Measurements from ENCODE around the gene SIPA1. TPM values are rescaled to one million over a fixed set of nuclear protein-coding genes. Genes with fewer than 3 reads are reported as not detected.

The SIPA1 gene
- total and polyA plus RNA-seq, 9 of the 15 experiments (the other 6 are each of a cell fraction or from before 2014, with no cell fraction given), result 0.25 to 85.8 (median 16.8) TPM

- TF ChIP-seq NFIC (IDR thresholded peaks at IDR 0.05) (peak; percentile 17; the same call in 1 of the 2 replicates), ZEB2 (IDR thresholded peaks at IDR 0.05) (no peak), ZBTB1 (CRISPR knock-in tag; IDR thresholded peaks at IDR 0.05; ENCODE audit: borderline replicate concordance, low read depth) (no peak), ZBTB40 (IDR thresholded peaks at IDR 0.05) (no peak), ZBTB40 (CRISPR knock-in tag; IDR thresholded peaks at IDR 0.05) (no peak), NKRF (IDR thresholded peaks at IDR 0.05; ENCODE audit: borderline replicate concordance) (no peak), ZNF311 (CRISPR knock-in tag; IDR thresholded peaks at IDR 0.05) (no peak), CBFA2T3 (IDR thresholded peaks at IDR 0.05) (peak; percentile 55), DDX20 (tag; IDR thresholded peaks at IDR 0.05; ENCODE audit: low read depth) (0 out of 2 replicates have a peak, but pooled peaks have one; percentile 45), GTF2E2 (tag; IDR thresholded peaks at IDR 0.05) (0 out of 2 replicates have a peak, but pooled peaks have one; percentile 47), FOXP4 (CRISPR knock-in tag; IDR thresholded peaks at IDR 0.05; ENCODE audit: borderline replicate concordance) (no peak), PRPF4 (IDR thresholded peaks at IDR 0.05; ENCODE audit: insufficient read depth, low read depth, low read length, poor library complexity, severe bottlenecking) (no peak), ARID1B (IDR thresholded peaks at IDR 0.05) (peak; percentile 62), MTA2 (IDR thresholded peaks at IDR 0.05; ENCODE audit: low read depth) (peak; percentile 28; the same call in 1 of the 2 replicates), RCOR1 (IDR thresholded peaks at IDR 0.05; ENCODE audit: borderline replicate concordance in 1 of 2, low read depth in 2 of 2, low read length in 2 of 2) (0 out of 4 replicates have a peak, but pooled peaks of 1 of the 2 experiments have one; percentile 41)
Measured at GRCh38 chr11:65692367-65692766, 54.5 kb downstream of the SIPA1 start (continued).
